Activated CD8-positive, alpha-beta memory T cell treated with anti-CD3 and anti-CD28 coated beads, Interleukin-2, amount 10 ng/mL, durations not matched to agents 7 days and 5 days (primary cell): ENCODE data around the gene MEIS1. TPM values are rescaled to one million over a fixed set of nuclear protein-coding genes. Genes with fewer than 3 reads are reported as not detected.

Experiments used
- ATAC-seq: fragments of 150-1000 bp; cut with Tn5 transposase; one replicate; pipeline ENCODE4 v1.10.0; 2021; ENCODE audit warnings: moderate library complexity
- CTCF ChIA-PET: fragments of 350-600 bp; sonication (Branson Sonifier 250); formaldehyde crosslinking; loops from one replicate; lab custom pipeline; 2021; ENCODE audit warnings: antibody characterized with exemption; lab: Charles Lee
- DNase-seq: peaks from one replicate; pipeline ENCODE4 v3.0.0-alpha.2; 2020
- H3K27ac Mint-ChIP-seq: one replicate; pipeline ENCODE4 v1.8.0; 2021; ENCODE audit warnings: mild to moderate bottlenecking, mixed read lengths
- H3K27me3 Mint-ChIP-seq: one replicate; pipeline ENCODE4 v1.8.0; 2021; ENCODE audit warnings: mixed read lengths
- H3K36me3 Mint-ChIP-seq: one replicate; pipeline ENCODE4 v1.8.0; 2021; ENCODE audit warnings: mild to moderate bottlenecking, mixed read lengths
- H3K4me1 Mint-ChIP-seq: one replicate; pipeline ENCODE4 v1.8.0; 2021; ENCODE audit warnings: mixed read lengths
- H3K4me3 Mint-ChIP-seq: one replicate; pipeline ENCODE4 v1.8.0; 2021; ENCODE audit warnings: mild to moderate bottlenecking, moderate library complexity, mixed read lengths
- H3K9me3 Mint-ChIP-seq: one replicate; pipeline ENCODE4 v1.8.0; 2022; ENCODE audit warnings: low read depth, mixed read lengths
- total RNA-seq, 2 experiments: library from RNA; stranded (reverse); gene quantifications; one replicate each; pipeline ENCODE4 v1.2.3, GENCODE V29; 2021

The MEIS1 gene
- total RNA-seq, 2 experiments from 2014 or later: not detected

GRCh38 chr2:66563473-66563872 is 128.5 kb downstream of the MEIS1 start:
- H3K27ac Mint-ChIP-seq: no peak overlapping the region
- no peaks in the 10 kb centered on the region for H3K9me3 Mint-ChIP-seq
- no peak for ATAC-seq
- H3K36me3 Mint-ChIP-seq: no peaks in the 10 kb centered on the region
- no peak overlapping the region for H3K4me3 Mint-ChIP-seq
- CTCF ChIA-PET: no interaction called here
- DNase-seq: no peak
- H3K4me1 Mint-ChIP-seq: no peaks in the 10 kb centered on the region
- H3K27me3 Mint-ChIP-seq: no peaks in the 10 kb centered on the region

DNA sequence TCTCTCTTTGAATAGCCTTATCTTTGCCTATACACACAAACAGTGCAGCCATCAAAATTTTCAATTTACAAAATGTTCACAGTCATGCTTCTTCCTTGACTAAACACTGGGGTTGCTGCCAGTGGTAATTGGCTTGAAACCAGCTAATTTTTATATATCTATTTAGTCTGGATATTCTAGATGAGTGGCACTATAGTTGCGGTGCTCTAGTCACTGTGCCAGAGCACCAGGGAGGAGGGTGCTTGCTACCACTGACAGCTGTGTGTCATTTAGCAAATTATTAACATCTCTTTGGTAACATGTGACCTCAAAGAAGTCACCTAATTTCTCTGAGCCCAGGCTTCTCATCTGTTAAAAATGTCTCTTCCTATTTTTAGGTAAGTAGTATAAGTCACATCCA is 130.4 kb downstream of the MEIS1 start:
- H3K27ac Mint-ChIP-seq: no peak overlapping the region
- no peak overlapping the region for H3K4me3 Mint-ChIP-seq
- CTCF ChIA-PET: no interaction called here
- no peaks in the 10 kb centered on the region for H3K36me3 Mint-ChIP-seq
- H3K9me3 Mint-ChIP-seq: no peaks in the 10 kb centered on the region
- no peaks in the 10 kb centered on the region for H3K27me3 Mint-ChIP-seq
- DNase-seq (no peak), ATAC-seq (no peak)
- no peaks in the 10 kb centered on the region for H3K4me1 Mint-ChIP-seq

- Mint-ChIP-seq H3K9me3 (no peaks in the 10 kb centered on the region), H3K27me3 (peaks cover under 1% of the 10 kb centered on the region), H3K4me3 (no peak overlapping the region), H3K36me3 (no peaks in the 10 kb centered on the region), H3K4me1 (no peaks in the 10 kb centered on the region), H3K27ac (no peak overlapping the region)
- DNase-seq (no peak), ATAC-seq (no peak)
- CTCF ChIA-PET: no interaction called here
Observed at GRCh38 chr2:66566726-66567399, 131.9 kb downstream of the MEIS1 start.

DNA sequence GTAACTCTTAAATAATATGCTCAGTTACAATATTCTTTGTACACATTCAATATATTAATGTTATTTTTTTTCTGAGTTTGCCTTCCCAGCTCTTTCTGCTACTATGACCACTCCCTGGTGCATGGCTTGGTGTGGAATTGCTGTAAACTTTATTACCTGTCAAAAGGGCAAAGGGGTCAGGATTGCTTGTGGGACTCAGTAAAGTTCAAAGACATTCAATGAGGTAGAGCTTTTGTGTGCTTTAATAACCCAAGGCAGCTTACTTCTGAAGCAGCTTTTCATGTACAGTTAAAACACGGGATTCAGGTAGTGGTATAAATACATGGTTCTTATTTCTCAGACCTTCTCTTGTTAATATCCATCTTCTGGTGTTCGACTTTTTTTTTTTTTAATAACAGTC is 132.8 kb downstream of the MEIS1 start:
- H3K27me3 Mint-ChIP-seq: peaks cover 4% of the 10 kb centered on the region
- no peak overlapping the region for H3K27ac Mint-ChIP-seq
- H3K4me1 Mint-ChIP-seq: no peaks in the 10 kb centered on the region
- DNase-seq (no peak), ATAC-seq (no peak)
- no peak overlapping the region for H3K4me3 Mint-ChIP-seq
- no peaks in the 10 kb centered on the region for H3K36me3 Mint-ChIP-seq
- CTCF ChIA-PET: no interaction called here
- H3K9me3 Mint-ChIP-seq: no peaks in the 10 kb centered on the region

- DNase-seq (no peak), ATAC-seq (no peak)
- no peak overlapping the region for H3K4me3 Mint-ChIP-seq
- H3K4me1 Mint-ChIP-seq: no peaks in the 10 kb centered on the region
- no peak overlapping the region for H3K27ac Mint-ChIP-seq
- H3K36me3 Mint-ChIP-seq: no peaks in the 10 kb centered on the region
- H3K27me3 Mint-ChIP-seq: peaks cover 4% of the 10 kb centered on the region
- H3K9me3 Mint-ChIP-seq: no peaks in the 10 kb centered on the region
- CTCF ChIA-PET: no interaction called here
Observed at GRCh38 chr2:66568650-66569300, 133.8 kb downstream of the MEIS1 start.

DNA sequence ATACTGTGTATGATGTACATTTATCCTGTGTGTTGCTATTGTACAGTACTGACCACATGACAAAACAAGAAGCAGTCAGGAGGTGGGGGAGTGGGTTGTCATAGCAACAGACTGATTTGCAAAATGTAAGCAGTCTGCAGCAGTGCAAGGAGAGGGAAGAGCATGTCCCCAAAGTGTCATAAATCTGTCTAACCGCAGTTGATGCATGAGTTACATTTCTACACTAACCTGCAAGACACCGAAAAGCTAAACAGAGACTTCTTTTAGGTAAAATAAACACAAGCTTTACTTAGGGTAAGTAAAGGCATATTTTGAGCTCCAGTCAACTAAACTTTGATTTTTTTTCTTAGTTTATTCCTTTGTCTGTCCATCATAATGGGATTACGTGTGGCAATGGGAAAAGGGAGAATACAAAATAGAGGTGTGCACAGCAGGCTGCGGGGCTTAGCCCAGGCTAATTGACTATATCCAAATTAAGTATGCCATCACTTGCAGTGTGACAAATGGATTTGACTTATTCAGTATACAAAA is 134.5 kb downstream of the MEIS1 start:
- Mint-ChIP-seq H3K9me3 (no peaks in the 10 kb centered on the region), H3K27ac (no peak overlapping the region), H3K36me3 (no peaks in the 10 kb centered on the region), H3K4me3 (no peak overlapping the region), H3K4me1 (no peaks in the 10 kb centered on the region), H3K27me3 (peaks cover 8% of the 10 kb centered on the region)
- no peak for DNase-seq
- CTCF ChIA-PET: no interaction called here
- ATAC-seq: no peak

GRCh38 chr2:66569974-66570373 is 135.0 kb downstream of the MEIS1 start:
- H3K9me3 Mint-ChIP-seq: no peaks in the 10 kb centered on the region
- no peak overlapping the region for H3K27ac Mint-ChIP-seq
- DNase-seq: no peak
- no peak overlapping the region for H3K4me3 Mint-ChIP-seq
- CTCF ChIA-PET: no interaction called here
- H3K36me3 Mint-ChIP-seq: no peaks in the 10 kb centered on the region
- no peak for ATAC-seq
- H3K4me1 Mint-ChIP-seq: no peaks in the 10 kb centered on the region
- H3K27me3 Mint-ChIP-seq: peaks cover 14% of the 10 kb centered on the region

DNA sequence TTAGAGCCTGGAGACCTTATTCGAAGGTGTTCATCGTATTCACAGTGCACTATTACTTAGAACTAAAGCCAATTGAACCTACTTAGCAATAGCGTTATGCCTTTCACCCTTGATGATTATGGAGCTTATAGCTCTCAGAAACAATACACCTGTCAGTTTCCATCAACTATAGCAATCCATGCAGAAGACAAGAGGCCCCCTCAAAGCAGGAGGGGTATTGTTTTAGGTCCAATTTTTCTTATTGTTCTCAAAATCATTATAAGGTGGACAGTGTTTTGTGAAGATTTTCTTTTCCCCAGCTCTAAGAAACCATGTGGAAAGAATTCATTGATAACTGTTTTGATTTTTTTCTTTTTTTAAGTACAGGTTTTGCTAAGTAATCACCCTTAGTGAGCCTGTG is 135.5 kb downstream of the MEIS1 start:
- H3K27me3 Mint-ChIP-seq: peaks cover 19% of the 10 kb centered on the region
- ATAC-seq (no peak), DNase-seq (no peak)
- no peaks in the 10 kb centered on the region for H3K36me3 Mint-ChIP-seq
- no peak overlapping the region for H3K27ac Mint-ChIP-seq
- H3K4me3 Mint-ChIP-seq: no peak overlapping the region
- no peaks in the 10 kb centered on the region for H3K9me3 Mint-ChIP-seq
- no peaks in the 10 kb centered on the region for H3K4me1 Mint-ChIP-seq
- CTCF ChIA-PET: no interaction called here

DNA sequence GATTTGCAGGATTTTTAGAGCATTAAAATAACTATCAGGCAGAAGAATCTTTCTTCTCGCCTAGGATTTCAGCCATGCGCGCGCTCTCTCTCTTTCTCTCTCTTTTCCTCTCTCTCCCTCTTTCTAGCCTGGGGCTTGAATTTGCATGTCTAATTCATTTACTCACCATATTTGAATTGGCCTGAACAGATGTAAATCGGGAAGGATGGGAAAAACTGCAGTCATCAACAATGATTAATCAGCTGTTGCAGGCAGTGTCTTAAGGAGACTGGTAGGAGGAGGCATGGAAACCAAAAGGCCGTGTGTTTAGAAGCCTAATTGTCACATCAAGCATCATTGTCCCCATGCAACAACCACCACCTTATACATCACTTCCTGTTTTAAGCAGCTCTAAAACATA is 137.0 kb downstream of the MEIS1 start:
- Mint-ChIP-seq H3K9me3 (no peaks in the 10 kb centered on the region), H3K4me1 (no peaks in the 10 kb centered on the region), H3K36me3 (no peaks in the 10 kb centered on the region), H3K27me3 (peaks cover 28% of the 10 kb centered on the region), H3K4me3 (no peak overlapping the region), H3K27ac (no peak overlapping the region)
- ATAC-seq (no peak), DNase-seq (no peak)
- CTCF ChIA-PET: no interaction called here

DNA sequence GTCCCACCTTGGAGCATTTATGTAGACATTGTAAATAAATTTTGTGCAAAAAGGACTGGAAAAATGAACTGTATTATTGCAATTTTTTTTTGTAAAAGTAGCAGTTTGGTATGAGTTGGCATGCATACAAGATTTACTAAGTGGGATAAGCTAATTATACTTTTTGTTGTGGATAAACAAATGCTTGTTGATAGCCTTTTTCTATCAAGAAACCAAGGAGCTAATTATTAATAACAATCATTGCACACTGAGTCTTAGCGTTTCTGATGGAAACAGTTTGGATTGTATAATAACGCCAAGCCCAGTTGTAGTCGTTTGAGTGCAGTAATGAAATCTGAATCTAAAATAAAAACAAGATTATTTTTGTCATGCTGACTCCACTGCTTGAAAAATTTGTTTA is 137.5 kb downstream of the MEIS1 start:
- no peaks in the 10 kb centered on the region for H3K36me3 Mint-ChIP-seq
- no peaks in the 10 kb centered on the region for H3K4me1 Mint-ChIP-seq
- no peak overlapping the region for H3K27ac Mint-ChIP-seq
- DNase-seq (no peak), ATAC-seq (no peak)
- H3K9me3 Mint-ChIP-seq: no peaks in the 10 kb centered on the region
- peaks cover 32% of the 10 kb centered on the region for H3K27me3 Mint-ChIP-seq
- H3K4me3 Mint-ChIP-seq: no peak overlapping the region
- CTCF ChIA-PET: interaction anchor here (0.6 kb wide), 1 partner anchor 17 kb away, joined by 3 read pairs; no protein-coding TSS in a partner anchor

GRCh38 chr2:66573416-66573815 is 138.5 kb downstream of the MEIS1 start:
- ATAC-seq: no peak
- Mint-ChIP-seq H3K9me3 (no peaks in the 10 kb centered on the region), H3K27ac (no peak overlapping the region), H3K4me3 (no peak overlapping the region), H3K36me3 (no peaks in the 10 kb centered on the region), H3K4me1 (no peaks in the 10 kb centered on the region), H3K27me3 (peaks cover 42% of the 10 kb centered on the region)
- CTCF ChIA-PET: no interaction called here
- DNase-seq: no peak

DNA sequence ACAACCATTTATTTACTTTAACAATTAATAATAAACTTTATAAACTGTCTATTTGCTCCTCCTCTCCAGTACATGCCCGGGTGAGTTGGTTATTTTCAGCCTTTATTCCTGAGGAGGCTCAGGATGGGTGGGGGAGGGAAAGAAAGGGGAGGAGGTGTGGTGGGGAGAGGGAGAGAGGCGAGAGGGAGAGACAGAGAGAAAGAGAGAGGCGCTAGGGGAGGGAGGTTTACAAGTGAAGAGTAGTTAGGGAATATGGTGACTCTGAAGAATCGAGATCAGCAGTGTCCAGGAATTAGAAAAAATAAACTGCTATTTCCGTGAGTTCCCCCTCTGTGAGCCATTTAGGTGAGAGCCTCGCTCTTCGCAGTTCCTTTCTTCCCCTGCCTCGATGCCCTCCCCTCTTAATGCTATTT is 138.9 kb downstream of the MEIS1 start:
- ATAC-seq (no peak), DNase-seq (no peak)
- Mint-ChIP-seq H3K9me3 (no peaks in the 10 kb centered on the region), H3K4me3 (no peak overlapping the region), H3K36me3 (no peaks in the 10 kb centered on the region), H3K27me3 (peaks cover 46% of the 10 kb centered on the region), H3K27ac (no peak overlapping the region), H3K4me1 (no peaks in the 10 kb centered on the region)
- CTCF ChIA-PET: no interaction called here

GRCh38 chr2:66574701-66575624 is 140.0 kb downstream of the MEIS1 start:
- Mint-ChIP-seq H3K27me3 (peaks cover 55% of the 10 kb centered on the region), H3K4me1 (no peaks in the 10 kb centered on the region), H3K36me3 (no peaks in the 10 kb centered on the region), H3K9me3 (no peaks in the 10 kb centered on the region), H3K4me3 (no peak overlapping the region), H3K27ac (no peak overlapping the region)
- DNase-seq: no peak
- ATAC-seq: no peak
- CTCF ChIA-PET: no interaction called here
